HG02678 (cell line): ENCODE results near the gene UBE3C.
"Not testable (repeated sequence)": the region's sequence is repeated elsewhere in the genome, so short reads cannot be mapped to it uniquely, and the experiment has no call there.

ENCODE experiments used
- ATAC-seq: cut with Tn5 transposase; IDR thresholded peaks from one replicate; pipeline ENCODE4 v1.9.1; 2021; ENCODE audit warnings: mild to moderate bottlenecking, moderate library complexity; ENCODE audit not compliant: unreplicated experiment

UBE3C gene

DNA sequence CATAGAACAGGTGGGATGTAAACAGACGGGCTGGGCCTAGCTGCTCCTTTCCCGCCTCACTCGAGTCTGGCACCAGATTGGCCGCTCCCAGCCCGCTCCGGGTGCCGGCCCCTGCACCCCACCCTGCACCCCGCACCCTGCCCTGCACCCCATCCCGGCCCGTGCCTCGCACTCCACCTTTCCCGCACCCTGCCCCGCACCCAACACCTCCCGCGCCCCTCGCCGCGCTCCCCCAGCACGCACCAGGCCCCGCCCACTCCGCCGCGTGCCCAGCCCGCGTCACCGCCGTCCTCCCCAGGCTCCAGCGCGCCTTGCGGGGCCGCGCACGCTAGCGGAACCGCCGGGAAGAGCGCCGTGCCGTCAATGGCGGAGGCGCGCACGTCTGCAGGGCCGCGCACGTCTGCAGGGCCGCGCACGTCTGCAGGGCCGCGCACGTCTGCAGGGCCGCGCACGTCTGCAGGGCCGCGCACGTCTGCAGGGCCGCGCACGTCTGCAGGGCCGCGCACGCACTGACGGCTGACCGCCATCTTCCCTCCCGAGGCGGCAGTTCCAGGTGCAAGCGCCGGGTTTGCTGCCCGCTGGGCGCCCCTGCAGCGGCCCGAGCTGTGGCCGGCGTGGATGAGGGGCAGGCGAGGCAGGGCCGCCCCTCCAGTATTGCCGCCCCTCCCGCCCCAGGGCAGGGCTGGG is at the start of gene UBE3C:
TSS of gene UBE3C (plus strand) at position 503 of the 687 bp plus-strand sequence. CDS start 347 bp downstream, outside the sequence.
- ATAC-seq, result peak; percentile 84

DNA sequence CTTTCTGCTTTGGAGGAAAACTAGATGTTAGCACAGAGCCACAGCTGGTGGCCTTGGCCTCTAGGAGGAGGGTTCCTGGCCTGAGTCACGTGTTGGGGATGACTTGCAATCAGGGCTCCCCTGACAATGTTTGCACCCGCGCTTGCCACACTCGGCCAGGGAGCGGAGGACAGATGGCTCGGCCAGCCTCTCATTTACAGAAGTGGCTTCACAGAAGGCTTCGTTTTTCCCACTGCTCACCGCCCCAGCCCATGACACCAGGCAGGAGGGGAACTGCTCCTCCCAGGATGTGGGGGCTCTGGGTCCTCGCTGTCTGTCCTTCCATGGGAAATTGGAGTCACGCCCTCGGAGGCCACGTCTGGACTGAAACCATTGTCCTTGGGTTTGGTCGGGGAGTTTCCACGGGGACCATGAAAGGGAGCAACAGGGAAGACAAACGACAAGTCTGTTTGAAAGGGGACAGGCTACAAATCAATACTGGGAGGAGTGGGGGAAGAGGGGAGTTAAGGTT is 49.6 kb upstream of the UBE3C start:
- ATAC-seq, result no peak

DNA sequence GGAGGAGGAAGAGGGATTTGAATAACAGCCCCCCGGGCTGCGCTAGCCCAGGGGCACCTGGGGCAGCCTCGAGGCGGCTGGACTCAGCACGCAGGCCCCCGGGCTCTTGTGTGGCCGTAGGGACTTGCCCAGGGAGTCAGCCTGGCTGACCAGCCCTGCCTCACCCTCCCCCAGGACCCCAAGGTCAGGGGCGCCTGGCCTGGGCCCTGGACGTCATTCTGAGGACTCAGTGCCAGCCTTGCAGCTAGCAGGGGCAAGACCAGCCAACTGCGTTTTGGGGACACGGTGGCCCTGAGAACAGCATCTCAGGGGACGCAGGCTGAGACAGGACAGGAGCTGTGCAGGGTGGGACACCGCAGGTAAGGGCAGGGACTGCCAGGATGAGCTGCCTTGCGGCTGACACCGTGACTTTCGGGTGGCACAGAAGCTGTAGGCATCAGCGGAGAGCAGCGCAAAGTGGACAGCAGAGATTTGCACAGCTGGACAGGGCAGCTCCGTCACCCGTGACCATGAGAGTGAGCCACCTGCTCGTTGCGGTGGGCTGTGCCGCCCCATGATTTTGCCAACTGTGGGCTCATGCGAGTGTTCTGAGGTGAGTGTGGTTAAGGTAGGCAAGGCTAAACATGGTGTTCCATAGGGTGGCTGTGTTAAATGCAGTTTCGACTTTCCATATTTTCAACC is 48.1 kb upstream of the UBE3C start:
- ATAC-seq, result no peak

DNA sequence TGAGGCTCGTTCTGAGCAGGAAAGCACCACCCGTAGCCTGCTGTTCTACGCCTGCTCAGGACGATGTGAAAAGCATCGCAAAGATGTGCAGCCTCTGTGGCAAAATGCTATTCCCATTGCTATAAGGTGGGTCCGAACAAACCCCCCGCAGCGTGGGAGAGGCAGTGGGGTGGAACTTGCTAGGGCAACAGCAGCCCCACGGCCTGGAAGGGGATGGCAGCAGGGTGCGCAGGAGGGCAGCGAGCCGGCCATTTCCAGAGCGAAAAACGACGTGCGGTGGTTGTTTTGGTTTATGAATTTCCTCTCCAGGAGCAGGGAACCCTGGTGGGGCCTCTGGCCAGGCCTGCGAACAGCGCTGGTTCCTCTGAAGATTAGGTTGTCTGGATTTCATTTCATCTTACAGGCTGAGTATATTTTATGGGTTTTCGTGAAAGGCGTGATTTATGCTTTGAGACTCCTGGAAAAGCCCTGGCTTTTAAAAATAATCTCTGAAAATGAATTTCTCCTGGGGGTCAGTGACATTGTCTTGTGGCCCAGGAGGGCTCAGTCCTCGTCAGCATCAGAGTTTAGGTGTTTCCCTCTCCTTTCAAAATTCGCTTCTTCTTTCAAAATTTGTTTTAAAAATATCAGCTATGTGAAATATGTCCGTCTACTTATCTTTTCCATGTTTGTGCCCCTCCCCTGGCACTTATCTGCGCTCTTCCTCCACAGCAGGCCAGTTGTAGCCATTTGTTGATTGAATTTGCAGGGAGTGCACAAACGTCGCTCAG is 42.3 kb upstream of the UBE3C start:
- no peak for ATAC-seq

DNA sequence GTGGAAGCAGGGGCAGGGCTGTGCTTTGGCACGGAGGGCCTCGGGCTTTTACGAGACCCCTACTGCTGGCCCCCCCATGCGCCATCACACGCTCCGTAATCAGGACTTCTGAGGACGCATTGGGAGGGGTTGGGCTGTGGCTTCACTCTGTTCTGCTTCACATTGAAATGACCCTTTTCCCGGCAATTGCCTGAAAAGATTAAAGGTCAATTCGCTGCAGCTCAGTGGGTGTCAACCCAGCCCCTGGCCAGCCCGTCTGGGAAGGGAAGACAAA is 41.7 kb upstream of the UBE3C start:
- no peak for ATAC-seq

DNA sequence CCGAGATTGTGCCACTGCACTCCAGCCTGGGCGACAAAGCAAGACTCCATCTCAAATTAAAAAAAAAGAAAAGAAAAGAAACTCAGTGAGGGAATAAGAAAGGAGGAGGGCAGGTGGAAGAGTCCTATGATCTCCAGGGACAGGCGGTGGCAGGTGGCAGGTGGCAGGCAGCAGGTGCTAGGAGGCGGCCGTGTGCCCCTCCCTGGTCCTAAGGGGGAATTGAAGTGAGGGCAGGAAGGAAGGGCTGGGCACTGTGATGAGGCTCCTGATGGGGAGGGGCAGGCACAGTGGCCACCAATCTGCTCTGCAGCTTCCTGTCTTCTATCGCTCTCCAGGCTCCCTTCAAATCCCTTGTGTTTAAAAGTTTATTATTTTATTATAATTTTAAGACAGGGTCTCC is 41.2 kb upstream of the UBE3C start:
- no peak for ATAC-seq

DNA sequence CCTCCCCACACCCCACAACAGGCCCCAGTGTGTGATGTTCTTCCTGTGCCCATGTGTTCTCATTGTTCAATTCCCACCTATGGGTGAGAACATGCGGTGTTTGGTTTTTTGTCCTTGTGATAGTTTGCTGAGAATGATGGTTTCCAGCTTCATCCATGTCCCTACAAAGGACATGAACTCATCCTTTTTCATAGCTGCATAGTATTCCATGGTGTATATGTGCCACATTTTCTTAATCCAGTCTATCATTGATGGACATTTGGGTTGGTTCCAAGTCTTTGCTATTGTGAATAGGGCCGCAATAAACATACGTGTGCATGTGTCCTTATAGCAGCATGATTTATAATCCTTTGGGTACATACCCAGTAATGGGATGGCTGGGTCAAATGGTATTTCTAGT is 38.7 kb upstream of the UBE3C start:
- not testable (repeated sequence) for ATAC-seq

DNA sequence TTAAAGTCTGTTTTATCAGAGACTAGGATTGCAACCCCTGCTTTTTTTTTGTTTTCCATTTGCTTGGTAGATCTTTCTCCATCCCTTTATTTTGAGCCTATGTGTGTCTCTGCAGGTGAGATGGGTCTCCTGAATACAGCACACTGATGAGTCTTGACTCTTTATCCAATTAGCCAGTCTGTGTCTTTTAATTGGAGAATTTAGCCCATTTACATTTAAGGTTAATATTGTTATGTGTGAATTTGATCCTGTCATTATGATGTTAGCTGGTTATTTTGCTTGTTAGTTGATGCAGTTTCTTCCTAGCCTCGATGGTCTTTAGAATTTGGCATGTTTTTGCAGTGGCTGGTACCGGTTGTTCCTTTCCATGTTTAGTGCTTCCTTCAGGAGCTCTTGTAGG is 35.1 kb upstream of the UBE3C start:
- ATAC-seq, result not testable (repeated sequence)

DNA sequence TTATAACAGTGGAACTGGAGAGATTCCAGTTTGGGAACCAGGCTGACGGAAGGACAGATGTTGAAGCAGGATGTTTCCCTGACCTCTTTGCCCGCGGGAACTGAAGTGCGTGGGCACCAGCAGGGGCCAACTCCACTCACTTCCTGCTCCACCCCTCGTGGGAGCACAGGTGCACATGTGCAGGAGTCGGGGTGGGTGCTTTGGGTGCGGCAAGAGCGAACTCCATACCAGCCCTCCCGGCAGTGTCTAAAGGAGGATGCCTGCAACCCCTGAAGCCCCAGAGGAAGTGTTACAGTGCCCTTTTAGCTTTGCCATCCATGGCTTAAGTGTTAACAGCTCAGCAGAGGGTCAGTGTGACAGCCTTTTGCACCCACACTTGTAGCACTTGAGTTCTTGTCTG is 27.4 kb upstream of the UBE3C start:
- no peak for ATAC-seq

DNA sequence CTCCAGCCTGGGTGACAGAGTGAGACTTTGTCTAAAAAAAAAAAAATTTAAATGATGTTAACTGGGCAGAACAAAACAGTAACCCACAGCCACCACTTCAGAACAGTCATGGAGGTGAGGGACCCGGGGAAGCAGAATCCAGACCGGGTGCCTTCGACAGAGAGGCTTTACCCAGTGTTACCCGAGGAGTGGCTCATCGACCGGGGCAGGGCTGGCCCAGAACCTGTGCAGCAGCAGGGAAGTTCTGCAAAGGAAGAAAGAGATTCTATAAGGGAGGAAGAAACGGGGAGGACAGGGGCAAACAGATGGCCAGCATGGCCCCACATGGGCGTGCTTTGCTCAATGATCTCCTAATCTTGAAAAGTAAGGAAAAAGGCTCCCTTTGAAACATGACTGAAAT is 26.0 kb upstream of the UBE3C start:
- ATAC-seq, result no peak

DNA sequence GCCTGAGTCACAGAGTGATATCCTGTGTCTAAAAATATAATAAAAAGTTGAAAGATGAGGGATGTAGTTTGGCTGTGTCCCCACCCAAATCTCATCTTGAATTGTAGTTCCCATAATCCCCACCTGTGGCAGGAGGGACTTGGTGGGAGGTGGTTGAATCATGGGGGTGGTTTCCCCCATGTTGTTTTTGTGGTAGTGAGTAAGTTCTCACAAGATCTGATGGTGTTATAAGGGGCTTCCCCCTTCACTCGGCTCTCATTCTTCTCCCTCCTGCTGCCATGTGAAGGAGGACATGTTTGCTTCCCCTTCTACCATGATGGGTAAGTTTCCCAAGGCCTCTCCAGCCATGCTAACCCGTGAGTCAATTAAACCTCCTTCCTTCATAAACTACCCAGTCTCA is 25.1 kb upstream of the UBE3C start:
- ATAC-seq, result no peak

DNA sequence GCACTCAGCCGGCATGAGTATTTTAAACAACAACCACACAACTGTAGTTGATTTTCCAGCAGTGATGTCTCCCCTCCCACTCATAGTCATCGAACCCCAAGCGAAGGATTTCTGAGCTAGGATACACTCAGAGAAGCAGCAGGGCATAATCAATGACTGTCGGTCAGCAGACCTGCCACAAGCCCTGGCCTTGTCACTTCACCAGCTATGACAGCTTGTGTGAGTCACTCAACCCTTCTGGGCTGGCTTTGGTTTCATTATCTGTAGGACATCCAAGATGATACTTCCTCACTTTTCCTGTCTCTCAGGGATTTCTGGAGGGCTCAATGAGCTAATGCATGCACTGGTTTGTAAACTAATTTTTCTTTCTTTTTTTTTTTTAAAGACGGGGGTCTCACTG is 22.0 kb upstream of the UBE3C start:
- ATAC-seq, result no peak

DNA sequence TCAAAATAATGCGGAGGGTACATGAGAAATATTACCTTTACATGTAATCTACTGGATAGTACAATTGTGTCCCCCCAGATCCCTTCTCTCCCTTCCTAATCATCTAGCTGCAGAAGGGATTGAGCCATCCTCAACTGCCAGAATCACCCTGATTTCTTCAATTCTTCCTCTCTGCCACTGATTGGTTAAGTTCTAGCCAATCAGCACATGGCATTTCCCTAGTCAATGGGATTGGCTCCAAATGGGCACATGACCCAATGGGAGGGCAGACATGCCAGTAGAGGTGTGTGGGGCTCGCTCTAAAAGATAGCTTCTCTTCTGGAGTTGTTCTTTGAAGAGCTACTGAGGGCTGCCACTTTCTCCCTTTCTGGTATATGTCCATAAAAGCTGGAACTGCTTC is 20.9 kb upstream of the UBE3C start:
- no peak for ATAC-seq

DNA sequence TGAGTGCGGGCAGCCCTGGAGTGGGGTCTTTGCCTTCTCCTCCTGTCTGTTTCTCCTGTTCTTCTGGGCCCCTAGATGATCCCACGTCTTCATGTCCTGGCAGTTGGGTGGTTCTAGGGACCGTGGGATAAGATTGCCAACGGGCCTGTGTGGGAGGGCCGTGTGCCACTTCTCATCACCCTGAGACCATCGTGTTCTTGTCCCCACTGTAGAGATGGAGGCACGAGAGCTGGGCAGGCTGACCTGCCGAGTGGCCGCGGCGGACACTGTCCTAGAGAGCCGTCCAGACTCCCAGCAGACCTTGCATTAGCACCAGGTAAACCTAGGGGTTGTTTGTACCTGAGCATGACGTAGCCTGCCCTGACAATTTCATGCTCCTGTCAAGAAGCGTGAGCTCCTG is 18.5 kb upstream of the UBE3C start:
- no peak for ATAC-seq

DNA sequence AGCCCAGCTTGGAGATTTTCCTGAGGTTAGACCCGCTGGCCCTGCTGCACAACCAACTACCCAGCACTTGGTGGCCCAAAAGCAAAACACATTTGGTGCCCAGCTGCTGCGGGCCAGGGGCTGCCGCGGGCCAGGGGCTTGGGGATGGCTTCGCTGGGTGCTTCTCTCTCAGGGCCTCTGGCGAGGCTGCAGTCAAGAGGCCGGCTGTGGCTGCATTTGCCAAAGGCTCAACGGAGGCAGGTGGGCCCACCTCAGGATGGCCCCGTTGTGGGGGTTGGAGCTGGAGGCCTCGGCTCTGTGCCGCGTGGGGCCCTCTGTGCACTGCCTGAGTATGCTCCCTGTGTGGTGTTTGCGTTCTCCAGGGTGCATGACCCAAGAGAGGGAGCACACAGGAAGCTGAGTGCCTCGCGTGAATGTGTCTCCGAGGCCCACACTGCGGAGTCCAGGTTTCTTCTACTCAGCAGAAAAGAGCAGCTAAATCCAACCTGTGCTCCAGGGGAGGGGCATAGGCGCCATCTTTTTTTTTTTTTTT is 17.5 kb upstream of the UBE3C start:
- no peak for ATAC-seq

DNA sequence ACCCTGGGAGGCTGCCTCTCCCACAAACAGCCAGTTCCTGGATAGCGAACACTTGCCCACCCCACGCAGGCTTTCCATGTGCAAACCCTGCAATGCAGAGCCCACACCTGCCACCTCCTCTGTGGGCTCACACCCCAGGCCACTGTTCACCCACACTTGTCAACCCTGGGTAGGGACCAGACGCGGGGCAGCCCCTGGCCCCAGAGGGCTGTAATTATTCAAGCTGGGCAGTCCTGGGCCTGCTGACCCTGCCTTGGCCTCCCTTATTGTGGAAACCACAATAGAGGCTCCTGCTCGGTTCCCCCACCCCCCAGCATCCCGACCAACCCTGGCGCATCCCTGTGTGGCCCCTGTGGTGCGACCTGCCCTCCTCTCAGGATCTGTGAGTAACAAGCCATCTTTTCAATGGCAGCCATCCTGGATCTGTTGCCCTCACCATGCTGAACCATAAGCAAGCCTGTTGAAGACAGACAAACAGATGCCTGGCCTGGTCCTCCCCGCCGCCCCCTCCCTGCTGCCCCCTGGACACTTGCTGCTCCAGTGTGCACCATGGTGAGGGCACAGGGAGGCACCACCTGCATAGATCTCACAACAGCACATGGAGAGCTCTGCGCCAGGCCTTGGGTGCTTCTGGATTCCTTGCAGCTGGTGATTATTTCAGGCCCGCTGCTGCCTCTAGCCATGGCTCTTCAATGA is 15.8 kb upstream of the UBE3C start:
- no peak for ATAC-seq

DNA sequence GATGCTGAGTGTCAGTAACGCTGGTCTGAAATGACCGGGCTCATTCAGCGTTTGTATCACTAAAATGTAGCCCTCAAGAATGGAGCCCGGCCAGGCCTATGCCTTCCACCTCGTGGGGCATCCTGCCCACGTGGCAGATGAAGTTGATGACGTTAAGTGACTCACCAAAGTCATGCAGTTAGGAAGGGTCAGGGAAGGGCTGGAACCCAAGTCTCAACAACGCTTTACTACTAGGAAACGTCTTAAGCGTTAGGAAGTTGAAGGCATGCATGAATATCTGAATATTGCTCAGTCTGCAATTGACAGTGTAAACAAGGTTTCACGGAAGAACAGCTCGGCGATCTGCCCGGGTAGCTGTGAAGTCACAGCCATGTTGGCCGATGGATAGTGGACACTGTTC is 14.0 kb upstream of the UBE3C start:
- no peak for ATAC-seq

DNA sequence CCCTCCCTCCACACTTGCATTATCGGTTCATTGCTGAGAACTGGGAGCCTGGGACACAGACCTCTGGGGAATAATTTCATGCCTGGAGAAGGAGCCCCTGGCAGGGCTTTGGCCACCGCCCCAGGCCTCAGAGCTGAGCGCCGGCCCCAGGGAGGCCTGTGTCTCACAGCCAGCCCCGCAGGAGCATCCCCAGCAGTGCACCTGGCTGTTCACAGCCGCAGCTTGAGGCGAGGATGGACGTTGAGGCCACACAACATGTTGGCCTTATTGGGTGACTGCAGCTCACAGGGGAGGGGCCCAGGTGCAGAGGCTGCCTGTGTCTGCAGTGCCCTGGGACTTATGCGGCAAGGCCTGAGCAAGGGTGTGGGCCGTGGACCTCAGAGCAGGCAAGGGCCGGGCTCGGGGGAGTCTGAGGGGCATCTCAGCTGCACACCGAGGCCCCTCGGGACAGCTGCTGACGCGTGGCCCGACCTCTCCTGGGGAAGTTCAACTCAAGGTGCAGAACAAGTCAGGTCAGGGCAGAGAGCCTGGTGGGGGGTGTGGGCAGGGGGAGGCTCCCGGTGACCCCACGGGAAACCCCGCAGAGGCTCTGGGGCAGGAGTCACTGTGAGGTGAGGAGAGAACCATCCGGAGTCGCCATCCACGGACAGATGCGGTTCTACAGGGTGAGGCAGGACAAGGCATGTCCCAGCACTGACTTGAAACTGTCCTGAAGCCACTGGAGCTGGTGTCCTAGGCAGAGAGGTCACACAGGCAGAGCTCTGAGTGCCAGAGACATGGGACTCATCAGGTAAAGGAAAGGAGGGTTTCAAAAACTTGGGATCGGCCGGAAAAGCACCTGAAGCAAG is 13.1 kb upstream of the UBE3C start:
- no peak for ATAC-seq

DNA sequence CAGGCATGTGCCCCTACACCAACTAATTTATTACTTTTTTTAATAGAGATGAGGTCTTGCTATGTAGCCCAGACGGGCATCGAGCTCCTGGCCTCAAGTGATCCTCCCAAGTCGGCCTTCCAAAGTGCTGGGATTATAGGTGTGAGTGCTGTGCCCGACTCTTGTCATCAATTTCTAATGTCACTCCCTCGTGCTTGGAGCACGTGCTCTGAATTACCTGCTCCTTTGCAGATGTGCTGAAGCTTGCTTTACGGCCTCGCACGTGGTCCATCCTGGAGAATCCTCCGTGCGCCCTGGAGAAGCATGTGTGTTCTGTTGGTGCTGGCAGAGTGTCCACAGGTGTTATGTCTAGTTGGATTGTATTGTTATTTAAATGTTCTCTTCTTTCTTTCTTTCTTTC is 11.8 kb upstream of the UBE3C start:
- ATAC-seq, result no peak

DNA sequence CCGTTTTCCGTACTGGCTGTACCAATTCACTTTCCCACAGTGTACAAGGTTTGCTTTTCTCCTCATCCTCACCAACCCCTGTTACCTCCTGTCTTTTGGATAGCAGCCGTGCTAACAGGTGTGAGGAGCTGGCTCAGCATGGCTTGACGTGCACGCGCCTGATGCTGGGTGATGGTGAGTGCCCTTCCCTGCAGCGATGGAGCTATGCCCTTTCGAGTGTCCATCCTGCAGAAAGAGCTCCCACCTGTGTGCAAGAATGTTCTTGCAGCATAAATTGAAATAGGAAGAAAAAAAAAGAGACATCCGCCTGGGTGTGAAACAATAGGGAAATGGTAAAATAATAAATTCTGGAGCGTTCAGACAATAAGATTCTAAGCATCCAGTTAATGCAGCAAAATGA is 9.5 kb upstream of the UBE3C start:
- no peak for ATAC-seq
